OCI-LY1 (cell line): Measurements from ENCODE around the gene IGFBP5.

ENCODE experiments used
- H2AFZ ChIP-seq: fragments of 200-600 bp; sonication (generic), shearing (Covaris generic); 2 replicates; pipeline ENCODE4 v1.6.0; 2014; ENCODE audit warnings: antibody characterized with exemption, mild to moderate bottlenecking, low read length
- H3F3A ChIP-seq: fragments of 200-600 bp; sonication (generic), shearing (Covaris generic); 2 replicates; pipeline ENCODE4 v1.6.0; 2014; ENCODE audit warnings: mild to moderate bottlenecking, antibody characterized with exemption, low read length, moderate library complexity; ENCODE audit not compliant: insufficient read depth
- H3K27ac ChIP-seq: fragments of 200-600 bp; sonication (generic); 2 replicates; pipeline ENCODE4 v1.5.1; 2014; ENCODE audit warnings: low read length, mixed run types, mild to moderate bottlenecking, low read depth; ENCODE audit not compliant: poor library complexity, severe bottlenecking
- H3K27me3 ChIP-seq: fragments of 200-600 bp; sonication (generic); 2 replicates; pipeline ENCODE4 v1.6.0; 2014; ENCODE audit warnings: antibody characterized with exemption, mild to moderate bottlenecking, low read length, moderate library complexity; ENCODE audit not compliant: insufficient read depth
- H3K36me3 ChIP-seq: fragments of 200-600 bp; sonication (generic); 2 replicates; pipeline ENCODE4 v1.6.1; 2014; ENCODE audit warnings: mild to moderate bottlenecking, antibody characterized with exemption, low read length, moderate library complexity, mixed read lengths; ENCODE audit not compliant: insufficient read depth
- H3K4me1 ChIP-seq: fragments of 200-600 bp; sonication (generic); 2 replicates; pipeline ENCODE4 v1.5.1; 2014; ENCODE audit warnings: mild to moderate bottlenecking, low read length, moderate library complexity; ENCODE audit not compliant: insufficient read depth, severe bottlenecking
- H3K4me2 ChIP-seq: fragments of 200-600 bp; sonication (generic), shearing (Covaris generic); 2 replicates; pipeline ENCODE4 v1.6.1; 2014; ENCODE audit warnings: low read length
- H3K4me3 ChIP-seq: fragments of 200-600 bp; sonication (generic); 2 replicates; pipeline ENCODE4 v1.5.1; 2014; ENCODE audit warnings: low read length, low read depth, mild to moderate bottlenecking, mixed read lengths; ENCODE audit not compliant: poor library complexity, severe bottlenecking
- H3K79me2 ChIP-seq: fragments of 200-600 bp; shearing (Covaris generic); 2 replicates; pipeline ENCODE4 v1.6.1; 2016; ENCODE audit warnings: mixed run types, low read length, mixed read lengths; ENCODE audit not compliant: insufficient read depth
- H3K9ac ChIP-seq: fragments of 200-600 bp; sonication (generic), shearing (Covaris generic); 2 replicates; pipeline ENCODE4 v1.6.1; 2014; ENCODE audit warnings: mild to moderate bottlenecking, low read length, mixed read lengths
- H3K9me2 ChIP-seq: fragments of 200-600 bp; sonication (generic), shearing (Covaris generic); 2 replicates; pipeline ENCODE4 v1.6.1; 2014; ENCODE audit warnings: low read depth, mild to moderate bottlenecking, low read length, mixed read lengths
- H3K9me3 ChIP-seq: fragments of 200-600 bp; shearing (Covaris generic); 2 replicates; pipeline ENCODE4 v1.6.1; 2014; ENCODE audit warnings: low read length, mixed read lengths
- H4K20me1 ChIP-seq: fragments of 200-600 bp; sonication (generic), shearing (Covaris generic); 2 replicates; pipeline ENCODE4 v1.6.0; 2016; ENCODE audit warnings: mild to moderate bottlenecking, low read length; ENCODE audit not compliant: insufficient read depth
- CTCF ChIP-seq: fragments of 200-600 bp; sonication (generic), shearing (Covaris generic); IDR thresholded peaks from 2 replicates; pipeline ENCODE4 v1.5.1; 2017; ENCODE audit warnings: mild to moderate bottlenecking, antibody characterized with exemption, low read length, moderate library complexity, mixed read lengths
- EZH2 ChIP-seq: fragments of 200-600 bp; sonication (generic), shearing (Covaris generic); IDR thresholded peaks from 2 replicates; pipeline ENCODE4 v1.8.0; 2017; ENCODE audit warnings: borderline replicate concordance, mixed run types, mild to moderate bottlenecking, antibody characterized with exemption, low read length, moderate library complexity, mixed read lengths

Gene IGFBP5

GRCh38 chr2:216648105-216648504 is 47.2 kb downstream of the IGFBP5 start:
- Histone ChIP-seq H3K27me3 (no peaks in the 10 kb centered on the region), H3F3A (no peaks in the 10 kb centered on the region), H3K4me2 (no peak overlapping the region), H3K9me3 (0 out of 2 replicates have a peak, but pooled peaks cover 2% of the 10 kb centered on the region), H3K4me1 (no peaks in the 10 kb centered on the region), H3K9ac (no peak overlapping the region), H2AFZ (no peak overlapping the region), H3K36me3 (no peaks in the 10 kb centered on the region), H3K27ac (no peak overlapping the region), H3K9me2 (no peaks in the 10 kb centered on the region), H3K4me3 (no peak overlapping the region), H4K20me1 (no peaks in the 10 kb centered on the region), H3K79me2 (no peaks in the 10 kb centered on the region)
- no peak for TF ChIP-seq CTCF
- no peak for TF ChIP-seq EZH2

GRCh38 chr2:216646116-216646515 is 49.2 kb downstream of the IGFBP5 start:
- no peaks in the 10 kb centered on the region for H3K27me3 ChIP-seq
- H2AFZ ChIP-seq: no peak overlapping the region
- H3K4me2 ChIP-seq: no peak overlapping the region
- H3K4me3 ChIP-seq: no peak overlapping the region
- H3K9me3 ChIP-seq: 0 out of 2 replicates have a peak, but pooled peaks cover 2% of the 10 kb centered on the region
- no peaks in the 10 kb centered on the region for H4K20me1 ChIP-seq
- no peak overlapping the region for H3K9ac ChIP-seq
- H3K9me2 ChIP-seq: no peaks in the 10 kb centered on the region
- H3K79me2 ChIP-seq: no peaks in the 10 kb centered on the region
- H3K4me1 ChIP-seq: no peaks in the 10 kb centered on the region
- H3K27ac ChIP-seq: no peak overlapping the region
- no peaks in the 10 kb centered on the region for H3F3A ChIP-seq
- H3K36me3 ChIP-seq: no peaks in the 10 kb centered on the region
- TF ChIP-seq EZH2: no peak
- TF ChIP-seq CTCF: no peak

GRCh38 chr2:216645636-216645950 is 49.8 kb downstream of the IGFBP5 start:
- no peaks in the 10 kb centered on the region for H3K4me1 ChIP-seq
- no peaks in the 10 kb centered on the region for H3K79me2 ChIP-seq
- no peak overlapping the region for H3K9ac ChIP-seq
- no peak overlapping the region for H3K27ac ChIP-seq
- TF ChIP-seq CTCF: no peak
- TF ChIP-seq EZH2: no peak
- no peaks in the 10 kb centered on the region for H3K9me2 ChIP-seq
- no peak overlapping the region for H3K4me2 ChIP-seq
- 0 out of 2 replicates have a peak, but pooled peaks cover 2% of the 10 kb centered on the region for H3K9me3 ChIP-seq
- H3K4me3 ChIP-seq: no peak overlapping the region
- no peaks in the 10 kb centered on the region for H4K20me1 ChIP-seq
- H3F3A ChIP-seq: no peaks in the 10 kb centered on the region
- no peaks in the 10 kb centered on the region for H3K36me3 ChIP-seq
- no peaks in the 10 kb centered on the region for H3K27me3 ChIP-seq
- no peak overlapping the region for H2AFZ ChIP-seq
